Activated CD4-positive, alpha-beta T cell treated with anti-CD3 and anti-CD28 coated beads for 36 hours (primary cell): ENCODE data around the gene PDPK1. TPM values are rescaled to one million over a fixed set of nuclear protein-coding genes. Genes with fewer than 3 reads are reported as not detected.
"Not testable (repeated sequence)": the region's sequence is repeated elsewhere in the genome, so short reads cannot be mapped to it uniquely, and the experiment has no call there.

Source experiments
- ATAC-seq: fragments of 200-7000 bp; cut with Tn5 transposase; one replicate; pipeline ENCODE4 v1.10.0; 2021; ENCODE audit warnings: mild to moderate bottlenecking, moderate library complexity
- CTCF ChIA-PET: fragments of 350-600 bp; sonication (Branson Sonifier 250); formaldehyde crosslinking; loops from one replicate; lab custom pipeline; 2021; ENCODE audit warnings: antibody characterized with exemption; lab: Charles Lee
- POLR2A ChIA-PET: fragments of 350-600 bp; sonication (Branson Sonifier 250); formaldehyde crosslinking; loops from one replicate; lab custom pipeline; 2021; ENCODE audit warnings: antibody characterized with exemption, inconsistent platforms; lab: Charles Lee
- DNase-seq: peaks from one replicate; pipeline ENCODE4 v3.0.0-alpha.2; 2020
- H3K27ac Mint-ChIP-seq: one replicate; pipeline ENCODE4 v1.8.0; 2021; ENCODE audit warnings: mixed read lengths
- H3K27me3 Mint-ChIP-seq: one replicate; pipeline ENCODE4 v1.8.0; 2021; ENCODE audit warnings: mixed read lengths
- H3K36me3 Mint-ChIP-seq: one replicate; pipeline ENCODE4 v1.8.0; 2021; ENCODE audit warnings: low read depth, mixed read lengths
- H3K4me1 Mint-ChIP-seq: one replicate; pipeline ENCODE4 v1.8.0; 2021; ENCODE audit warnings: mixed read lengths
- H3K4me3 Mint-ChIP-seq: one replicate; pipeline ENCODE4 v1.8.0; 2021; ENCODE audit warnings: mild to moderate bottlenecking, moderate library complexity, mixed read lengths
- H3K9me3 Mint-ChIP-seq: one replicate; pipeline ENCODE4 v1.8.0; 2021; ENCODE audit warnings: low read depth, mixed read lengths
- intact Hi-C, 2 experiments: fragments of 100-400 bp; cut with DNase I in 1 of 2; cut with micrococcal nuclease in 1 of 2; formaldehyde crosslinking; loops; one replicate each; pipeline versions ENCODE4 v1.14.2 to v1.15.1; 2022 to 2024; cut with DNase I, micrococcal nuclease
- total RNA-seq, 2 experiments: library from RNA; stranded (reverse); gene quantifications; one replicate each; pipeline ENCODE4 v1.2.3, GENCODE V29; 2021

Gene PDPK1
- total RNA-seq, 2 experiments from 2014 or later: 30.4 to 34.5 TPM

GRCh38 chr16:2610781-2611498, 73.1 kb downstream of the PDPK1 start:
- H3K4me3 Mint-ChIP-seq: no peak overlapping the region
- POLR2A ChIA-PET: interaction anchor here (0.7 kb wide), 1 partner anchor 91 kb away, joined by 3 read pairs; no protein-coding TSS in a partner anchor
- no peak overlapping the region for H3K27ac Mint-ChIP-seq
- ATAC-seq (no peak), DNase-seq (peak; percentile 2)
- peaks cover 20% of the 10 kb centered on the region for H3K36me3 Mint-ChIP-seq
- H3K9me3 Mint-ChIP-seq: no peaks in the 10 kb centered on the region
- H3K4me1 Mint-ChIP-seq: peaks cover 9% of the 10 kb centered on the region
- H3K27me3 Mint-ChIP-seq: no peaks in the 10 kb centered on the region
- CTCF ChIA-PET: no interaction called here
- intact Hi-C loops: no loop called here

GRCh38 chr16:2611499-2611862, 73.7 kb downstream of the PDPK1 start:
- peak; percentile 2 for DNase-seq
- Mint-ChIP-seq H3K27ac (no peak overlapping the region), H3K4me1 (peaks cover 9% of the 10 kb centered on the region), H3K9me3 (no peaks in the 10 kb centered on the region), H3K36me3 (peaks cover 20% of the 10 kb centered on the region), H3K4me3 (no peak overlapping the region), H3K27me3 (no peaks in the 10 kb centered on the region)
- POLR2A ChIA-PET: interaction anchor here (0.7 kb wide), 1 partner anchor 90 kb away, joined by 3 read pairs; no protein-coding TSS in a partner anchor
- CTCF ChIA-PET: no interaction called here
- intact Hi-C loops: no loop called here
- no peak for ATAC-seq

- ATAC-seq, H3K9me3 Mint-ChIP-seq, intact Hi-C loops, H3K4me3 Mint-ChIP-seq, H3K27me3 Mint-ChIP-seq, DNase-seq, H3K27ac Mint-ChIP-seq, H3K4me1 Mint-ChIP-seq, POLR2A ChIA-PET, CTCF ChIA-PET: not testable (repeated sequence)
- H3K36me3 Mint-ChIP-seq: peaks cover 20% of the 10 kb centered on the region
Observed at GRCh38 chr16:2611877-2612276, 74.1 kb downstream of the PDPK1 start.

GRCh38 chr16:2613251-2613650, 75.4 kb downstream of the PDPK1 start:
- ATAC-seq, intact Hi-C loops, CTCF ChIA-PET, H3K9me3 Mint-ChIP-seq, H3K4me1 Mint-ChIP-seq, POLR2A ChIA-PET, H3K27me3 Mint-ChIP-seq, H3K4me3 Mint-ChIP-seq, DNase-seq, H3K27ac Mint-ChIP-seq: not testable (repeated sequence)
- peaks cover 17% of the 10 kb centered on the region for H3K36me3 Mint-ChIP-seq

- Mint-ChIP-seq H3K4me3 (no peak overlapping the region), H3K9me3 (no peaks in the 10 kb centered on the region), H3K27me3 (no peaks in the 10 kb centered on the region), H3K27ac (no peak overlapping the region), H3K36me3 (peaks cover 17% of the 10 kb centered on the region), H3K4me1 (no peaks in the 10 kb centered on the region)
- ATAC-seq: no peak
- DNase-seq: peak; percentile 2
- POLR2A ChIA-PET: no interaction called here
- CTCF ChIA-PET: no interaction called here
- intact Hi-C loops: no loop called here
Observed at GRCh38 chr16:2614761-2615191, 77.0 kb downstream of the PDPK1 start.

- H3K4me3 Mint-ChIP-seq, H3K9me3 Mint-ChIP-seq, POLR2A ChIA-PET, H3K36me3 Mint-ChIP-seq, H3K27ac Mint-ChIP-seq, DNase-seq, ATAC-seq, H3K4me1 Mint-ChIP-seq, H3K27me3 Mint-ChIP-seq, intact Hi-C loops, CTCF ChIA-PET: not testable (repeated sequence)
Observed at GRCh38 chr16:2618964-2619363, 81.1 kb downstream of the PDPK1 start.

- CTCF ChIA-PET: not testable (repeated sequence)
Observed at GRCh38 chr16:2619628-2620027, 81.8 kb downstream of the PDPK1 start.

GRCh38 chr16:2620870-2621269, 83.0 kb downstream of the PDPK1 start:
- POLR2A ChIA-PET, H3K4me3 Mint-ChIP-seq: not testable (repeated sequence)

More at GRCh38 chr16:2619628-2620027, 81.8 kb downstream of the PDPK1 start:
- H3K9me3 Mint-ChIP-seq, H3K27me3 Mint-ChIP-seq, H3K4me1 Mint-ChIP-seq, intact Hi-C loops, H3K36me3 Mint-ChIP-seq, H3K27ac Mint-ChIP-seq, DNase-seq, H3K4me3 Mint-ChIP-seq, POLR2A ChIA-PET: not testable (repeated sequence)
- peak; percentile 55 for ATAC-seq

GRCh38 chr16:2621395-2621794, 83.6 kb downstream of the PDPK1 start:
- H3K4me1 Mint-ChIP-seq, DNase-seq, H3K4me3 Mint-ChIP-seq, intact Hi-C loops, H3K9me3 Mint-ChIP-seq, H3K27me3 Mint-ChIP-seq, POLR2A ChIA-PET, ATAC-seq, CTCF ChIA-PET, H3K27ac Mint-ChIP-seq, H3K36me3 Mint-ChIP-seq: not testable (repeated sequence)

More at GRCh38 chr16:2620870-2621269, 83.0 kb downstream of the PDPK1 start:
- H3K27ac Mint-ChIP-seq, CTCF ChIA-PET, H3K36me3 Mint-ChIP-seq, intact Hi-C loops, H3K27me3 Mint-ChIP-seq, DNase-seq, H3K9me3 Mint-ChIP-seq, ATAC-seq, H3K4me1 Mint-ChIP-seq: not testable (repeated sequence)

GRCh38 chr16:2627075-2627474, 89.3 kb downstream of the PDPK1 start:
- H3K27me3 Mint-ChIP-seq, H3K27ac Mint-ChIP-seq, H3K4me1 Mint-ChIP-seq, DNase-seq, H3K9me3 Mint-ChIP-seq, intact Hi-C loops, H3K36me3 Mint-ChIP-seq, H3K4me3 Mint-ChIP-seq, POLR2A ChIA-PET, CTCF ChIA-PET: not testable (repeated sequence)
- peak; percentile 82 for ATAC-seq

GRCh38 chr16:2631203-2631602, 93.4 kb downstream of the PDPK1 start:
- H3K4me1 Mint-ChIP-seq, CTCF ChIA-PET, H3K36me3 Mint-ChIP-seq, H3K27me3 Mint-ChIP-seq, DNase-seq, H3K4me3 Mint-ChIP-seq, intact Hi-C loops, ATAC-seq, H3K9me3 Mint-ChIP-seq, H3K27ac Mint-ChIP-seq, POLR2A ChIA-PET: not testable (repeated sequence)

- DNase-seq, H3K9me3 Mint-ChIP-seq, POLR2A ChIA-PET, H3K4me1 Mint-ChIP-seq, intact Hi-C loops, H3K27ac Mint-ChIP-seq, H3K36me3 Mint-ChIP-seq, CTCF ChIA-PET, H3K27me3 Mint-ChIP-seq, ATAC-seq, H3K4me3 Mint-ChIP-seq: not testable (repeated sequence)
Observed at GRCh38 chr16:2632291-2632690, 94.5 kb downstream of the PDPK1 start.
